Suprapubic skin (tissue), 4 donors: Measurements from ENCODE around the gene SMYD3.

Source experiments
- POLR2A ChIP-seq, 2 donors: fragments of 450-650 bp; IDR thresholded peaks; one replicate each; pipeline ENCODE4 v1.6.1; 2017; ENCODE audit warnings: antibody characterized with exemption in 2 of 2, mild to moderate bottlenecking in 2 of 2, moderate library complexity in 2 of 2
- POLR2AphosphoS5 ChIP-seq, 3 donors: sonication (generic); formaldehyde crosslinking; IDR thresholded peaks; one replicate each; pipeline ENCODE4 v1.6.1; 2017; ENCODE audit warnings: antibody characterized with exemption in 3 of 3
- TF ChIP-seq, protein P1 (sequence below), 2 donors: fragments of 200-600 bp in 1 of 2; fragments of 450-650 bp in 1 of 2; sonication (generic) in 1 of 2; IDR thresholded peaks; one replicate each; pipeline ENCODE4 v1.5.1; 2016 to 2019; ENCODE audit warnings: antibody characterized with exemption in 2 of 2, mild to moderate bottlenecking in 1 of 2, moderate library complexity in 1 of 2

DNA sequence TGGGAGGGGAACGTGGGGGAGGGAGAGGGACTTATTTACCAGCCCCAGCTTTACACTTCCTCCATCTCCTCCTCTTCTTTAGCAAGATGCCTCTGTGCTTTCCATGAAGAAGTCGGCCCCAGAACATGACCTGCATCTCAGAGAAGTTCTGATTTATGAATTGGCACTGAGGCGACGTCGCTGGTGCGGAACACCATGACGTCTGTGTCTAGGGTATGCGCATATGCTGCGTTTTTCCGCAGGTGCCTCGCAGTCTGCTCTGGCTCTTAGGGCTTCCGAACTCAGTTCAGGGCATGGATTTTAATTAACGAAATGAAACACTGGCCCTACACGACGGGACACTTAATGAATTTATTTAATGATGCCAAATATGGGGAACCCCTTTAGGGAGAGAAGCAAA, 510.3 kb downstream of the SMYD3 start:
- TF ChIP-seq, protein P1, sequence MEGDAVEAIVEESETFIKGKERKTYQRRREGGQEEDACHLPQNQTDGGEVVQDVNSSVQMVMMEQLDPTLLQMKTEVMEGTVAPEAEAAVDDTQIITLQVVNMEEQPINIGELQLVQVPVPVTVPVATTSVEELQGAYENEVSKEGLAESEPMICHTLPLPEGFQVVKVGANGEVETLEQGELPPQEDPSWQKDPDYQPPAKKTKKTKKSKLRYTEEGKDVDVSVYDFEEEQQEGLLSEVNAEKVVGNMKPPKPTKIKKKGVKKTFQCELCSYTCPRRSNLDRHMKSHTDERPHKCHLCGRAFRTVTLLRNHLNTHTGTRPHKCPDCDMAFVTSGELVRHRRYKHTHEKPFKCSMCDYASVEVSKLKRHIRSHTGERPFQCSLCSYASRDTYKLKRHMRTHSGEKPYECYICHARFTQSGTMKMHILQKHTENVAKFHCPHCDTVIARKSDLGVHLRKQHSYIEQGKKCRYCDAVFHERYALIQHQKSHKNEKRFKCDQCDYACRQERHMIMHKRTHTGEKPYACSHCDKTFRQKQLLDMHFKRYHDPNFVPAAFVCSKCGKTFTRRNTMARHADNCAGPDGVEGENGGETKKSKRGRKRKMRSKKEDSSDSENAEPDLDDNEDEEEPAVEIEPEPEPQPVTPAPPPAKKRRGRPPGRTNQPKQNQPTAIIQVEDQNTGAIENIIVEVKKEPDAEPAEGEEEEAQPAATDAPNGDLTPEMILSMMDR (IDR thresholded peaks at IDR 0.05): no peak
- no peak for TF ChIP-seq POLR2AphosphoS5 (IDR thresholded peaks at IDR 0.05)
- TF ChIP-seq POLR2A (IDR thresholded peaks at IDR 0.05): no peak
